22Rv1 (cell line): Measurements from ENCODE around the gene AGRN.

Experiments
- H3K27ac ChIP-seq: fragments of 450-650 bp; 2 replicates; pipeline ENCODE4 v1.5.1; 2017
- ZFX ChIP-seq: fragments of 450-650 bp; IDR thresholded peaks from 2 replicates; pipeline ENCODE4 v1.6.1; 2017; ENCODE audit warnings: antibody characterized with exemption, borderline replicate concordance
- TF ChIP-seq, protein P1 (sequence below): fragments of 450-650 bp; IDR thresholded peaks from 2 replicates; pipeline ENCODE4 v1.5.1; 2017; ENCODE audit warnings: mild to moderate bottlenecking

AGRN gene

DNA sequence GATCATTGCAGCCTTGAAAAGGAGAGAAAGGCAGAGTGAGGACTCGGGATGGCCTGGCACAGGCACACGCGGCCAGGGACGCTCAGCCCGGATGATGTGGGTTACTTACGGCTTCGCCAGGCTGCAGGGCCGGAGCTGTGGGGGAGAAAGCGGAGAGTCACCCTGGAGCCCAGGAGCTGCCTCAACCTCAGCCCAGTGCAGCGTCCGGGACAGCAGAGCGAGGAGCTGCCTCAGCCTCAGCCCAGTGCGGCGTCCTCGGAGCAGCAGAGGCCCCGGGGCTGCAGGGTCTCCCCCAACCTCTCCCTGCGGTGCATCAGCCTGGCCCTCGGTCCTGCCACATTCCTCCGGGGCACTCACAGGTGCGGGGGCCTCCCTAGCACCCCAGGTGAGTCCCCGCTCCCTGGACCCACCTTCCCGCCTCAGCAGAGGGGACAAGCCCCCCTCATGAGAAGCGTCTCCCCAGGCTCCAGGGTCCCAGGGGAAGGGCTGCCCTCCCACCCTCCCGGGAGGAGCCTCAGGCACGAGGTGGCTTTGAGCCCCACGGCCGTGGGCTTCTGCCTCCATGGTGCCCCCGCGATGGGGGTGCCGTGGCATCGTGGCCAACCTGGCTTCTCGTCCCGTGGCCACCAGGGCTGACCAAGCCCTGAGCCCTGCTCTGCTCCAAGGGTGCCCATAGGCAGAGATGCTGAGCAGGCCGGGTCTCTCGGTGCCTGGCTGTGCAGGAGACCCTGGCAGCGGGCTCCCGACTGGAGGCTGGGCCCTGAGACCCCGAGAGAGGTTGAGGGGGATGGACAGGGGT is 64.7 kb downstream of the AGRN start:
- no peak overlapping the region for H3K27ac ChIP-seq
- TF ChIP-seq, protein P1, sequence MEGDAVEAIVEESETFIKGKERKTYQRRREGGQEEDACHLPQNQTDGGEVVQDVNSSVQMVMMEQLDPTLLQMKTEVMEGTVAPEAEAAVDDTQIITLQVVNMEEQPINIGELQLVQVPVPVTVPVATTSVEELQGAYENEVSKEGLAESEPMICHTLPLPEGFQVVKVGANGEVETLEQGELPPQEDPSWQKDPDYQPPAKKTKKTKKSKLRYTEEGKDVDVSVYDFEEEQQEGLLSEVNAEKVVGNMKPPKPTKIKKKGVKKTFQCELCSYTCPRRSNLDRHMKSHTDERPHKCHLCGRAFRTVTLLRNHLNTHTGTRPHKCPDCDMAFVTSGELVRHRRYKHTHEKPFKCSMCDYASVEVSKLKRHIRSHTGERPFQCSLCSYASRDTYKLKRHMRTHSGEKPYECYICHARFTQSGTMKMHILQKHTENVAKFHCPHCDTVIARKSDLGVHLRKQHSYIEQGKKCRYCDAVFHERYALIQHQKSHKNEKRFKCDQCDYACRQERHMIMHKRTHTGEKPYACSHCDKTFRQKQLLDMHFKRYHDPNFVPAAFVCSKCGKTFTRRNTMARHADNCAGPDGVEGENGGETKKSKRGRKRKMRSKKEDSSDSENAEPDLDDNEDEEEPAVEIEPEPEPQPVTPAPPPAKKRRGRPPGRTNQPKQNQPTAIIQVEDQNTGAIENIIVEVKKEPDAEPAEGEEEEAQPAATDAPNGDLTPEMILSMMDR = no peak
- no peak for TF ChIP-seq ZFX

DNA sequence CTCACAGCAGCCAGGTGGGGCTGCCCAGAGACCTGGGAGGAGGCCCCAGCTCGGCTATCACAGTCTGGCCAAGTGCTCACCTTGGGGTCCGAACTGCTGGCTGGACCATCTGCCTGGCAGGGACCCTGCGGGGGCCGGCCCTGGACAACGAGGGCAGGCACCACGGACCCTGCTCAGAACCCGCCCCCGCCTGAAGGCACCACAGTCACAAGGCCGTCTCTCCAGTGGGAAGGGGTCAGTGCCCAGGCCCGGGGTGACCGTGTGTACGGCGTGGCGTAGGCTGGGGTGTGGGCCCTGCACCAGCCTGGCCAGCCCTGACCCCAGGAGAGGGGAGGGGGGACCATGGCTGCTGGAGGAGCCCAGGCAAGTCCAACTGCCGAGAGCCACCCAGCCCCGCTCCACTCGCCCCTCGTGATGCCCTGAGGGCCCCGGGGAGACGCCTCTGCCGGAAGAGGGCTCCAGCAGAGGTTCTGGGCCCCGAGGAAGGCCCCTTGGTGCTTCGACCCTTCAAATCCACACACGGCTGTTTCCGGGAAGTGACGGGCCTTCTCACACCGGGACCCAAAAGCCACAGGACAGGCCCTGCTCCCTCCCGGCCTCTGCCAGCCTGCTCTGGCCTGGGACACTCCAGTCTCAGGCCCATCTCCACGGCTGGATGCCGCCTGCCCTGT is 65.4 kb downstream of the AGRN start:
- H3K27ac ChIP-seq = no peak overlapping the region
- TF ChIP-seq, protein P1 = no peak
- no peak for TF ChIP-seq ZFX

DNA sequence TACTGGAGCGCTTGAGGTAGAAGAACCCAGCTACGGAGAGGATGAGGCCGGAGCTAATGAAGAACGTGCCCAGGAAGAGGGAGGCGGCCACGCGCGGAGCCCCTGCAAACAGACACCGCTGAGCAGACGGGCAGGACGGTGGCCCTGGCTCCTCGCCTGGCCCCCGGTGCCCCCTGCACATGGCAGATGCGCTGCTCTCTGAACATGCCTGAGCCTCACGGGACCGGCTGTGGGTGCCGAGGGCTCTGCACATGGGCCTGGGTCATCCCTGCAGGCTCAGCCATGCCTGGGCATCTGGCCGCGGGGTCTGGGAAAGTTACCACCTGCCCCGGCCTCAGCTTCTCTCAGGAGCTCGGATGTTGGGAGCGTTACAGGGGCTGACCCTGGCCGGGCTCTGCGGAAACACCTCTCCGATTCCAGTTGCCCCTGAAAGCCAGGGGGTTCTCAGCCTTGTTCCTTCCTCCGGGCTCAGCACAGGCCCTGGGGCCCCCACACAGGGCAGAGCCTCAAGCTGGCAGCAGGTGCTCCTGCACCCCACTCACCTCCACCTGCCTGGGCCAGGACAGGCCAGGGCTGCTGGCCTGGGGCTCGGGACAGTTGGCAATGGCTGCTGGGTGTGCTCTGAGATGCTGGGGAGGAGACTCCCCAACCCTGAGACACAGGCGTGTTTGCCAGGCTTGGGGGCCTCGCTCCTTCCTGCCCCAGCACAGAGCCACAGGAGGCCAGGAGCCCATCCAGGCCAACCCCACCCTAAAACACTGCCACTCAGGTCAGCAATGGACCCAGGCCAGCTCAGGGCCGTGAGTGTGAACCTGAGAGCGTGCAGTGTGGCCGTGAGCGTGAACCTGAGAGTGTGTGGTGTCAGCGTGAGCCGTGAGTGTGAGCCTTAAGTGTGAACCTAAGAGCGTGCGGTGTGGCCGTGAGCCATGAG is 66.3 kb downstream of the AGRN start:
- TF ChIP-seq ZFX = no peak
- TF ChIP-seq, protein P1 = no peak
- H3K27ac ChIP-seq = no peak overlapping the region

DNA sequence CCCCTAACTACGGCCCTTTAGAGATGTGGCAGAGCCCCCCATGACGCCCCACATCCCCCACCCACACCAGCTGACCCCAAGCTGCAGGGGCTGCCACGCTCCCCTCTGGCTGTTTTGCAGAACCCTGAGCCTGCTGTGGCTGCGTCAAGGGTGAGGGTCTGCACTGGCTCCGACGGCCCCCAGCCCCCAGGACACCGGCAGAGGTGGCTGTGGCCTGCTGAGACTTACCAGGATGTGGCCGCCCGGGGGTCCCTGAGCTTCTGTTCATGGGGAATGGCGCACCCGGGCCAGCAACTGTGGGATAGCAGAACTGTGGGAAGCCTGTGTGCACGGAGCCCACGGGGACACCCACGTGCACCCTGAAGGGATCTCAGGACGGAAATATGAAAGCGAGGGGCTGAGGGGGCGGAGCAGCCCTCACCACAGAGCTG is 67.0 kb downstream of the AGRN start:
- TF ChIP-seq, protein P1 = no peak
- TF ChIP-seq ZFX = no peak
- H3K27ac ChIP-seq = no peak overlapping the region

DNA sequence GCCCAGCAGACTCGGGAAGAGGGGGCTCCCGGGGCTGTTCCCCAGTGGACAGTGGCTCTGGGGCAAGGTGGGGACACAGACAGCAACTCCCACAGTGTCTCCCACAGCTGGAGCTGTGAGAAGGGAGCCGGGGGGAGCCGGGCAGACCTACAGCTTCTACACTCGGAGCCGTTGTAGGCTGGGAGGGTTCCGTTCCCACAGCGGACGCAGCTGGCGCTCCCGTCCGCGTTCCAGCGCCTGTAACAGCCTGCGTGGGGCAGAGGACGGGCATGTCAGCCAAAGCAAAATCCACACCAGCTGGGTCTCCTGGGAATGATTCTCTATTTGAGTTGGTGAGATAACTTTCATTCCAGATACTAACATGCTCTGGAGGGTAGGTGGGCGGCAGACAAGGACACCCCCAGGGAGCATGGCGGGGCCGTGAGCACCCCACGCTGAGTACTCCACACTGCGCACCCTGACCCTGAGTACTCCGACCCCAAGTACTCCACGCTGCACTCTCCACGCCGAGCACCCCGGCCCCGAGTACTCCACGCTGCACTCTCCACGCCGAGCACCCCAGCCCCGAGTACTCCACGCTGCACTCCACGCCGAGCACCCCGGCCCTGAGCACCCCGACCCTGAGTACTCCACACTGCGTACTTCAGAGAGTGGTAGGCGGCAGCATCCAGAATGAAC is 67.6 kb downstream of the AGRN start:
- H3K27ac ChIP-seq = no peak overlapping the region
- TF ChIP-seq ZFX = no peak
- TF ChIP-seq, protein P1 = no peak

DNA sequence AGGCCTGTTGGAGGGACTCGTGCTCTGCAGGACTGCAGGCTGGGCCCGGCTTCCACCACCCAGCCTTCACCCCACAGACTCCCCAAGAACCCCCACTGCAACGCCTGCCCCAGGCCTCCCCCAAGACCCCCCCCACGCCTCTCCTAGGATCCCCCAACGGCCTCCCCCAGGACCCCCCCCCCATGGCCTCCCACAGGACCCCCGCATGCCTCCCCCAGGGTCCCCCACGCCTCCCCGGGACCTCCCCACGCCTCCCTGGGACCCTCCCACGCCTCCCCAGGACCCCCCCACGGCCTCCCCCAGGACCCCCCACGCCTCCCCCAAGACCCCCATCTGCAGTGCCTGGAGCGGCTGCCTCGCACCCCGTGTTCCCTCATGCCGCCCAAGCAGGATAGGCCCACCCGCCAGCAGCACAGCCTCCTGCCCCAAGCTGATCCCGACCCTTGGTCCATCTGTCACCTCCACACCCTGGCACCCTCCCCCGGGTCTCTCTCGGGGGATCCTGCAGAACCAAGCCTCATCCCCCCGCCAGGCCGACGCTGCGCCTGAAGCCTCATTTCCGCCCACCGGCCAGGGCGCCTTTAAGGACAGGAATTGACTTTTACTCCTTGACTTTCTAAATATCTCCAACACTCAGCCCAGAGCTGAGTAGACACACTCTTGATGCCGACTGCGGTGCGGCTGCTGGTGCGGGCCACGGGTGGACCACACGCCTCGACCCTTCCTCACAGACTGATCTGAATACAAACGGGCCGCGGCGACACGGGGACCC is 68.3 kb downstream of the AGRN start:
- TF ChIP-seq, protein P1 = no peak
- no peak overlapping the region for H3K27ac ChIP-seq
